GM13976 (cell line): Measurements from ENCODE around the gene ANKRD13C.
A peak's percentile ranks its signal among the peaks of the same experiment; 100 is the strongest.
"Not testable (repeated sequence)": the region's sequence is repeated elsewhere in the genome, so short reads cannot be mapped to it uniquely, and the experiment has no call there.

Experiments
- DNase-seq: peaks from one replicate; pipeline ENCODE4 v3.0.0; 2012; ENCODE audit warnings: low spot score
- CTCF ChIP-seq: IDR thresholded peaks from 2 replicates; pipeline ENCODE4 v1.5.1; 2012; ENCODE audit warnings: borderline replicate concordance, mild to moderate bottlenecking; ENCODE audit not compliant: insufficient read depth; ENCODE audit errors: extremely low read depth, missing control alignments, control extremely low read depth
- in situ Hi-C: fragments of 300-500 bp; cut with MboI; formaldehyde crosslinking; loops from one replicate; pipeline ENCODE4 v1.12.0; 2022; ENCODE audit warnings: low sequenced_read_pairs, mixed read lengths, inconsistent platforms; ENCODE audit not compliant: unreplicated experiment

ANKRD13C gene

GRCh38 chr1:70360321-70360720 lies 5.8 kb upstream of the ANKRD13C start:
- TF ChIP-seq CTCF = no peak
- in situ Hi-C loops = no loop called here

GRCh38 chr1:70358921-70359564 lies 4.5 kb upstream of the ANKRD13C start:
- TF ChIP-seq CTCF = no peak
- peak; percentile 56 for DNase-seq
- in situ Hi-C loops = no loop called here

More at GRCh38 chr1:70360321-70360720, 5.8 kb upstream of the ANKRD13C start:
- no peak for DNase-seq

GRCh38 chr1:70355920-70356319 lies 1.4 kb upstream of the ANKRD13C start:
- DNase-seq = no peak
- in situ Hi-C loops = no loop called here
- TF ChIP-seq CTCF = no peak

- DNase-seq = no peak
- in situ Hi-C loops = no loop called here
- TF ChIP-seq CTCF = no peak
These were observed 537 bp upstream of the ANKRD13C start for GRCh38 chr1:70355111-70355407.

- in situ Hi-C loops = no loop called here
- peak; percentile 44 for DNase-seq
- no peak for TF ChIP-seq CTCF
These were observed 756 bp downstream of the ANKRD13C start for GRCh38 chr1:70353601-70354331.

- in situ Hi-C loops = no loop called here
These were observed 1.5 kb downstream of the ANKRD13C start for GRCh38 chr1:70353044-70353443.

GRCh38 chr1:70349799-70350198 lies 4.7 kb downstream of the ANKRD13C start:
- in situ Hi-C loops, DNase-seq: not testable (repeated sequence)

More at GRCh38 chr1:70353044-70353443, 1.5 kb downstream of the ANKRD13C start:
- DNase-seq = no peak
- TF ChIP-seq CTCF = no peak
